Pons (tissue), 1 donor: ENCODE data around the gene PRR16.
A peak's percentile ranks its signal among the peaks of the same experiment; 100 is the strongest.

Experiments used
- DNase-seq: peaks from one replicate; pipeline ENCODE4 v3.0.0-alpha.2; 2016; ENCODE audit warnings: low spot score

The PRR16 gene

DNA sequence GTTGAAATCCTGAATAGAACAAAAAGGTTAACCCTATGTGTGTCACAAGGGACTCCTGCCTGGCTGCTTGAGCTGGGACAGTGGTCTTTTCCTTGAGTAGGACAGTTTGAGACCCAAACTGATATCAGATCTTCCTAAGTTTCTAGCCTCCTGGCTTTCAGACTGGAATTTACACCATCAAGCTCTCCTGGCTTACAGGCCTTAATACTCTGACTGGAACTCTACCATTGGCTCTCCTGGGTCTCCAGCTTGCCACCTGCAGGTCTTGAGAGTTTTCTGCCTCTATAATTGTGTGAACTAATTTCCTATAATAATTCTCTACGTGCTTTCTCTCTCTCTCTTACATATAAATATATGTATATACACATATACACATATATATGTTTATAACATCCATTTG lies 112.5 kb downstream of the PRR16 start:
- no peak for DNase-seq

GRCh38 chr5:120582635-120583034 lies 118.5 kb downstream of the PRR16 start:
- no peak for DNase-seq

GRCh38 chr5:120586646-120587045 lies 122.5 kb downstream of the PRR16 start:
- DNase-seq = no peak

DNA sequence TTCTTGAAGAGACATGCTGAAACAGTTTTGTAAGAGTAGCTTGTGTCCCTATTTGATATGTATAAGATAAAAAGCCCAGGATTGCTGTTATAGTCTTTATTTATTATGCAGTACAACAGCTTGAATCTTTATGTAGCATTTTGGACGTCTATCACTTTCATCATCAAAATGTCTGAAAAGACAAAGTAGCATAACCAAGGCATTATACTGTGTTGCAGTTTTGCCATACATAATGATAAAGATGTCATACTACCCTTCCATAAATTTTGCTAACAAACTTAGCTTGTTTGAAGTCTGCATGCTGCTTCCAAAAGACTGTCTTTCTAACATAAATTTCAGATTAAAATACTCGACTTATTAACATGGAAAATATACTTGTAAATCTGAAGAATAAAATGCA lies 127.8 kb downstream of the PRR16 start:
- DNase-seq = no peak

DNA sequence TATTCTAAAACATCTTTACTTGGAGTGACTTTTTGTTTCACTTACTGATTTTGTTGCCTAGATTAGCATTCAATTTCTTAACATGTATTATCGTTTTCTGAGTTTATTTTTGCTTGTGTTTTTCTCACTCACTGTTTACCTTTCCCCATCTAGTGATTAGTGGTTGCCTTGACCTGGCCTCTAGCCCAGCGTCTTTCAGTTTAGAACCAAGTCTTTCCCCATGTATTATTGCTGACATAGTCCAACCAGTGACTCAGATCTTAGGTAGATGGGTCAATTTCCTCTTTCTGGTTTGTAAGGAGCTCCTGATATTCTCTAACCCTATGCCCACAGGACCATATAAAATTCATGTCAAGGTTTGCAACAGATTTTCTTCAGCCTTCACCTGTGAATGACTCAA lies 135.5 kb downstream of the PRR16 start:
- DNase-seq = no peak

GRCh38 chr5:120600639-120601038 lies 136.5 kb downstream of the PRR16 start:
- no peak for DNase-seq

DNA sequence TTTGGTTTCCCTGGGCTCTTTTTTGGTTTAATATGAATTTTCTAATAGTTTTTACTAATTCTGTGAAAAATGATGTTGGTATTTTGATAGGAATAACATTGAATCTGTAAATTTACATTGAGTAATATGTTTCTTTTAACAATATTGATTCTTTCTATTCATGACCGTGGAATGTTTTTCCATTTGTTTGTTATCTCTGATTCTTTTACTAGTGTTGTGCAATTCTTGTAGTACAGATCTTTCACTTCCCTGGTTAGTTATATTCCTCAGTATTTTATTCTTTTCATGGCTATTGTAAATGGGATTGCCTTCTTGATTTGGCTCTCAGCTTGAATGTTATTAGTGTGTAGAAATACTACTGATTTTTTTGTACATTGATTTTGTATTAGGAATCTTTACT lies 137.9 kb downstream of the PRR16 start:
- DNase-seq = no peak

- DNase-seq = no peak
Measured at GRCh38 chr5:120604884-120605283, 140.8 kb downstream of the PRR16 start.

- DNase-seq = no peak
Measured at GRCh38 chr5:120605325-120606079, 141.4 kb downstream of the PRR16 start.

- no peak for DNase-seq
Measured at GRCh38 chr5:120609570-120609969, 145.5 kb downstream of the PRR16 start.

GRCh38 chr5:120610145-120610544 lies 146.0 kb downstream of the PRR16 start:
- no peak for DNase-seq

GRCh38 chr5:120613729-120614128 lies 149.6 kb downstream of the PRR16 start:
- no peak for DNase-seq

GRCh38 chr5:120614531-120615180 lies 150.6 kb downstream of the PRR16 start:
- DNase-seq = peak; percentile 44

- no peak for DNase-seq
Measured at GRCh38 chr5:120615967-120616645, 152.0 kb downstream of the PRR16 start.

GRCh38 chr5:120621339-120621738 lies 157.2 kb downstream of the PRR16 start:
- no peak for DNase-seq

GRCh38 chr5:120624021-120624563 lies 160.0 kb downstream of the PRR16 start:
- no peak for DNase-seq

- DNase-seq = no peak
Measured at GRCh38 chr5:120628156-120628555, 164.1 kb downstream of the PRR16 start.

DNA sequence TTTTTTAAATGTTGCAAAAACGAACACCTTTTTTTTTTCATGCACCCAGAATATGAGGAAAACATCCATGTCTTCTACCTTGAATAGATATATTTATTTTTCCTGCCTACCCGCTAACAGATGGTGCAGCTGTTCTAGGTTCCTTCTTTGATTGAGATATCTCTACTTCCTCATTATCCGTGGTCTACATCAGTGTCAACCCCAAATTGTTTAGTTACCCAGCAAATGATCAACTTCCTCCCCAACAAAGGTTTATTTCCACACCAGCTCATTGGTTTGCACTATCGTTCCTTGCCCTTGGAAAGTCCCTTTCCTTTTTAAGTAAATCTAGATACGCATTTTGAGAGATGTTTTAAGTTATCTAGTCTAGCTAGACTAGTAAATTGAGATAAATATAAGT lies 166.4 kb downstream of the PRR16 start:
- no peak for DNase-seq

- DNase-seq = no peak
Measured at GRCh38 chr5:120631611-120632010, 167.5 kb downstream of the PRR16 start.

DNA sequence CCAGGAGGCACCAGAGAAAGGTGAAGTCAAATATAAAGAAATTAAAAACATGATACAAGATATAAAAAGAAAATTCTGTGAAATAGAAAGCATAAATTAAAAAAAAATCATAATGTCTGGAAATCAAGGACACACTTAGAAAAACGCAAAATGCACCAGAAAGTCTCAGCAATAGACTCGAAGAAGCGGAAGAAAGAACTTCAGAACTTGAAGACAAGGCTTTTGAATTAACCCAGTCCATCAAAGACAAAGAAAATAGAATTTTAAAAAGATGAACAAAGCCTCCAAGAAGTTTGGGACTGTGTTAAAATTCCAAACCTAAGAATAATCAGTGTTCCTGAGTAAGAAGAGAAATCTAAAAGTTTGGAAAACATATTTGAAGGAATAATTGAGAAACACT lies 168.3 kb downstream of the PRR16 start:
- no peak for DNase-seq

DNA sequence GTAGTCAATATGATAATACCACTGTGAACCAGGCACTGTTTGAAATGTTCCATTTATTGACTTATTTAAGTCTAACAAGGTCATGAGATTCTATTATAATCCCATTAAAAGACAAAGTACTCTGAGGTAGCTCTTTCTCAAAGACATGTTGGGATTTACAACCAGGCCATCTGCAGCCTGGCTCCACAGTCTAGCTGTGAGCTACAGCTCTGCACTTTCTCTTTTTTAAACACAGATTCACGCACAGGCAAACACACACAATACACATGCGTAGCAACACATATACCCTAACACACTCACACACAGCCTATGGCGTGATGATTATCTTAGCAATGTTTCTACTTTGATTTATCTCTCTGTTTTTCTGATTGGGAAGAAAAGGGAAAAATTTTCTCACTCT lies 174.3 kb downstream of the PRR16 start:
- DNase-seq = no peak

- DNase-seq = peak; percentile 46
Measured at GRCh38 chr5:120640778-120641177, 176.7 kb downstream of the PRR16 start.

- DNase-seq = no peak
Measured at GRCh38 chr5:120644516-120644915, 180.4 kb downstream of the PRR16 start.
